LoVo (cell line): ENCODE data around the gene PPFIA3.
"Not testable (repeated sequence)": the region's sequence is repeated elsewhere in the genome, so short reads cannot be mapped to it uniquely, and the experiment has no call there.

Experiments used
- DNase-seq: peaks from one replicate; pipeline ENCODE4 v3.0.0-alpha.2; 2016; ENCODE audit warnings: low spot score

Gene PPFIA3

DNA sequence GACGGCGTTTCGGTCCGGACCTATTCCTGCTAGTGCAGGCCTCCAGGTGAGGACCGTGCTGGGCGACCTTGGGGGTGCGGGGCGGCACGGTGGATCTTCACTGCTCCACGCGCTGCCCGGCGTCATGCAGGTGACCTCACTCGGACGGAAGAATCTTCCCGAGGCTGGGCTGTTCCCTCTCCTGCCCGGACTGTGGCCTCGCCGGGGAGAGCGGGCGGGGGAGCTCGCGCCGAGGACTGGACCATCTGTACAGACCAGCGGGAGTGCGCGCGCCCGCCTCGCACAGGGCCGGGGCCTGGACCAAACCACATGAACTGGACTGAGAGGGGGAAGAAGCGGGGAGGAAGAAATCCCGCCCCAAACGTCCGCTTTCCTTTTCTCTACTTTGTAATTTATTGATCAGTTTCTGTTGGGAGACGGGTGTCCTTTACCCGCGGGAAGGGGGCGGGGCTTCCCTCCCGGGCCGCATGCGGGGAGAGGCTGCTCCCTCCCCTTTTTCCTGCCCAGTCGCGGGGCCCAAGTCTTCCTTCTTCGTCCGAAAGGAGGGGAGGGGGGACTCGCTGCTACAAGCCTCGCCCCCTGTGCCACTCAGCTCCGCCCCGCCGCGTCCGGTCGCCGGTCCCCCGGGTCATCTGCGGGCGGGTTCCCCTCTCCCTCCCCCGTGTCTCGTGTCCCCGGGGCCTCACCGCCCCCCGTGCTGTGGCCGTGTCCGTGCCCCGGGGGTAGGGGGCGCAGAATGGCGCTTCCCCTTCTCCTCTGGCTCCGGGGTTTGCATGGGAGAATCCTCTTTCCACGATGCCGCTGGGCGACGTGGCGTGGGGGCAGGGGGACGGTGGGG lies 31.0 kb downstream of the PPFIA3 start:
- DNase-seq = peak; percentile 74

DNA sequence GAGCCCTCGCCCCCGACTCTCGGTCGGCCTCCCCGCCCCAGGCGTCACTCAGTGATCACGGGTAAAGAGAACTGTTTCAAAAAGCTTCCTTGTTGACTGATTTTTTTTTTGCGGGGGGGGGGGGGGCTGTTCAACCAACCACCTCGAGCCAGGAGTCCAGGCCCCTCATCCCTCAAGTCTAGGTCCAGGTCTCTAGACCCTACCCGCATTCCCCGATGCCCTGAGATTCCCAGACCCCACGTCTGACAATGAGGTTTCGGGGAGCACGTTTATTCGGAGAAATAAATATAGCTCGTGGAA lies 31.6 kb downstream of the PPFIA3 start:
- no peak for DNase-seq

DNA sequence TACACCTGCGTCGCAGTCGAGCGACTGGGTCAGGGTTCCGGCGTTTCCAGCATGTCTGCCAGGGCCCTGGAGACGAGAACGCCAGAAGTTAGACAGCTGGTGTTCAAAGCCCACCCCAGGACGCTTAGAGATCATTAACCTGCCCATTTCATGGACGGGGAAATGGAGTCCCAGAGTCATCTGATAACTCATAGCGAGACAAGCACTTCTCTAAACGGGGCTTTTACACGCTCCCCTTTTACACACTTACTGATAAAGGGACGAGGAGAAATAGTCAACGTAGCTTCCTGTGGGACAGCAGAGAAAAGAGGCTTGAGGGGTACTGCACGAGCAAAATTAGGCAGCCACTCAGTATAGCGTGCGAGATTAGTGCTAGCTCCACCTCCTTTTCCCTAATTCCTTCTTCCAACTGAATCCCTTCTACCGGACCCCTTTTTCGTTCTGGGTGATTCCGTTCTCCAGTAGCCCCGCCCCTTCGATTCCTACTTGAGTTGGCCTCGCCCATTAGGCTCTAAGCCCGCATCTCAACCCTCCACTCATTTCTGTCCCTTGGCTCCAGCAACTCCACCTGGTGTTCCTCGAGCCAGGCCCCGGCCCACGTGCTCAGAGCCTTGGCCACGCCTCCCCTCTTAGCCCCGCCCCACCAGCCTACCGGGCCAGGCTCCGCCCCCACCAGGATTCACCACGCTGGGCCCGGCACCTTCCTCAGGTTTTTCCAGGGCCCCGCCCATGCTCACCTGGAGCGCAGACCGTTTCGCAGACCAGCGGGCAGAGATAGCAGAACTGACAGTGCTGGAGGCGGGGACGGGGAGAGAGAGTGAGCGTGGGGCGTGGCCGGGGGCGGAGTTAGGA lies 32.1 kb downstream of the PPFIA3 start:
- peak; percentile 82 for DNase-seq

DNA sequence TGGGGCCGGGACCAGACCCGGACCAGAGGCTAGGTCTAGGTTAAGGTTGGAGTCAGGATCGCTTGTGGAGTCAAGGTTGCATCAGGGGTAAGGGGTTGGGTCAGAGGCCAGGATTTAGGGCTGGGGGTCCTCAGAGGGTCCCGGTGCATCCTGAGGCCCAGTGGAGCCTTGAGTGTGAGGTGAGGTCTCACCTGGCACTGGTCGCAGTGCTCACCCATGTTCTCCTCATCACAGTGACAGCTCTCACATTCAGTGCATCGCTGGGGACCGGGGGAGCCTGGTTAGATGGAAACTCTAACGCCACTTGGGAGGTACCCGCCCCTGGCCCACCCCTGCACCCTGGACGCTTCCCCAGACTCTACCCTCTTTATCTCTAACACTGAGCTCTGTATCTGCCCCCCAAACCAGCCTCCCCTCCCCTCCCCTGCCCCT lies 32.8 kb downstream of the PPFIA3 start:
- no peak for DNase-seq

DNA sequence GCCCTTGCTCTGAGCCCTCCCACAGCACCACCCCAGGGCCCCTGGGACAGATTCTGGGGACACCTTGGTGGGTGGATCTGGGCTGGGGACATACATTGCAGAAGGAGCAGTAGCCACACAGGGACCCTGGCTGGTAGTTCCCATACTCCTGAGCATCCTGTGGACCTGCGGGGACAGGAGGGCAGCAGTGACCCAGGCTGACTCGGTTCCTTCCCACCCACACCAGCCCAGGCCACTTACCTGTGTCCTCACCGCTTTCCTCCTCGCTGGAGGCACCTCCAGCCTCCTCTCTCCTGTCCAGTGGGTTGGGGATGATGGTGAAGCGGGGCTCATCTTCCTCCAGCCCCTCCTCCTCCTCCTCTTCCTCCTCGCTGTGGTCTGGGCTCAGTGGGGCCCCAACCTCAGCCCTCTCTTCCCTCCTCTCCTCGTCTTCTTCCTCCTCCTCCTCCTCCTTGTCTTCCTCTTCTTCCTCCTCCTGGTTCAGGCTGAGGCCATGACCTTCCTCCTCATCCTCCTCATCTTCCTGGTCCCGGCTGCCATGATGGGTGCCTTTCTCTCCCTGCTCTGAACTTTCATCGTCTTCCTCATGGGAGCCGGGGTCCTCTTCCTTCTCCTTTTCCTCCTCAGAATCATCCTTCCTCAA lies 33.9 kb downstream of the PPFIA3 start:
- DNase-seq = no peak

DNA sequence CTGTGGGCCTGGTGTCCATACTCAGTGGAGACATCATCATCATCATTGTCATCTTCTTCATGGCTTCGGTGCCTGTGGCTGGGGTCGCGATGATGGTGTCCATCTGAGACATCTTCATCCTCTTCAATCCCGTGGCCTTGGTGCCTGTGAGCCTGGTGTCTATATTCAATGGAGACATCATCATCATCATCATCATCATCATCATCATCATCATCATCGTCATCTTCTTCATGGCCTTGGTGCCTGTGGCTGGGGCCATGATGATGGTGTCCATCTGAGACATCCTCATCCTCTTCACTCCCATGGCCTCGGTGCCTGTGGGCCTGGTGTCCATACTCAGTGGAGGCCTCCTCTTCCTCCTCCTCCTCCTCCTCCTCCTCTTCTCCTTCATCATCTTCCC lies 34.9 kb downstream of the PPFIA3 start:
- DNase-seq = no peak

DNA sequence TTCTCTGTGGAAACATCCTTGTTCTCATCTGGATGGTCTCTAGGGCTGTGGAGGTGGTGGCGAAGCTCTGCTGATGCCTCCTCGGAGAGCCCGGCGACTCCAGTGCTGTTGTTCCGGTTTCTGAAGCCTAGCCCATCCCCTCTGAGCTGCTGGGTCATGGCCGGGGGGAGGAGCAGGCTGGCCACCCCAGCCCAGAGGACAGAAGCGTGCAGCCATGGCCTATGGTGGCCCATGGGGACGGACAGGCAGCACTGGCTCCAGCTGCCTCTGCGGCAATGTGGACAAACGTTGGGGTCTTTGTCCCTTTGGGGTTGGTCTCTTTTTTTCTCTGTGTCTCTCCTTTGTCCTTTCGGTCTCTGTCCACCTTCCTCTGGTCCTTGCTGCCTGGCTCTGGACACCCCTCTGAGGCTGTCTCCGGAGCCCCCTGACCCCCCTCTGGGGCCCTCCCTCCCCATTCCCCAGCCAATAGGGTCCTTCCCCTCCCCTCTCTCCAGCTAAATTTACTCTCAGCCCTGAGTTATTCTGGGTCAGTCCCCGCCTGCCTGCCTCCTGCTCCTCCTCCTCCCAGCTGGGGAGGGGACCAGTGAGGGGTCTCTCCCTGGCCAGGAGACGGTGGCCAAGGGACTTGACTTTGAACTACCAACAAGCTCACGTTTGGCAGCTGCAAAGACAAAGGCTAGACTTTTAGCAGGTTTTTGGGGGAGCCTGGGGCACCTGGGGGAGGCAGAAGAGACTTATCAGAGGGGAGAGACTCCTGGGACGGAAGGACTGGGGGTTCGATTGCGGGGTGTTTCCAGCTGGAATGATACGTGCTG lies 35.9 kb downstream of the PPFIA3 start, which contains the start of gene HRC:
TSS of gene HRC (minus strand) at position 392 of the 815 bp plus-strand sequence. CDS start at position 233, 159 bp downstream.
- no peak for DNase-seq

DNA sequence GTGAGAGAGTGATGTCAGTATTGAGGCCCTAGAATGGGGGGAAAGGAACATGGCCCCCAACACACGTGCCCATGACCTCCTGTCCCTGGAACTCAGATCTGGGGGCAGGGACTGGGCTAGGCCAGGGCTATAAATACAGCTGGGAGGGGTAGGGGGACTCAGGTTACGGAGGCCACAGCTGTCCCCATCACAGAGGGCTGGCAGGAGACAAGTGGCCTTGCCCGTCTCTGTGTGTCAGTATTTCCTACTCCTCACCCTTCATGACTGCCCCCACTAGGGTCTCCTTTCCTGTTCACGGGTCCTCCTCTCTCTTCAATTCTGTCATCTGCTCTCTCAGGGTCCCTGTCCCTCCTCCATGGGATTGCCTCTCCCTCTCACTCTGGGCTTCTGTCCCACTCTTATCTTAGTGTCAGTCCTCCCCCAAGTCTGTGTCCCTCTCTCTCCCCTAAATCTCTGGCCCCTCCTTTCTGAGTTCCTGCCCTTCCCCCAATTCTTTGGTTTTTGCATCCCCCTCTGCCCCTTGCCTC lies 36.5 kb downstream of the PPFIA3 start:
- no peak for DNase-seq

DNA sequence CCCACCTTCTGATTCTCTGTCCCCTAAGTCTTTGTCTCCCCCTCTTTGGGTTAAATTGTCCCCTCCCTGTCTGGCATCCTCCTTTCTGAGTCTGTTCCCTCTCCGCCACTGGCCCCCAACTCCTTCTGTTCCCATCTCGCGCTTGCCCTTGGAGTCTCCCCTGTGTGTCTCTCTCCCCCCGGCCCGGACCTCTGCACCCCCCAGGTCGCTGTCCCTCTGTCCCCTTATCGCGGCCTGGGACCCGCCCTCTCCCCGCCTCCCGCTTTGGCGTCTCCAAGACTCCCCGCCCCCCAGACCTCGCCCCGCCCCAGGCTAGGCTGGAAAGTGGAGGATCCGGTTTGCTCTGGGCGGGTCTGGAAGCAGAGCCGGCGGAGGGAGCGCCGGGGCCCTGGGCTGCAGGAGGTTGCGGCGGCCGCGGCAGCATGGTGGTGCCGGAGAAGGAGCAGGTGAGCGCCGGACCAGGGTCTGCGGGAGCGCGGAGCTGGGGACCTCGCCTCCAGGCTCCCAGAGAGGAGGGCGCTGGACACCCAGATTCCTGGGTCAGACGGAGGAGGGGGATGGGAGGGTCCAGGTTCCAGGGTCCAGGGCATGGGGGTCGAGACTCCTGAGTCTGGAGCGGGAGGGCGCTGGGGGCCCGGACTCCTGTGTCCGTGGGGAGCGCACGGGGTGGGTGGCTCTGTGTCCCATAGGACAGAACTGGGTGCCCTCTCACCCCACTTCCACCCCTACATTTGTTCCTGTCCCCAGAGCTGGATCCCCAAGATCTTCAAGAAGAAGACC lies 38.3 kb downstream of the PPFIA3 start, which contains the start of gene TRPM4:
TSS of gene TRPM4 (plus strand) at position 348 of the 780 bp plus-strand sequence. CDS start at position 423, 75 bp downstream.
- DNase-seq = peak; percentile 87

DNA sequence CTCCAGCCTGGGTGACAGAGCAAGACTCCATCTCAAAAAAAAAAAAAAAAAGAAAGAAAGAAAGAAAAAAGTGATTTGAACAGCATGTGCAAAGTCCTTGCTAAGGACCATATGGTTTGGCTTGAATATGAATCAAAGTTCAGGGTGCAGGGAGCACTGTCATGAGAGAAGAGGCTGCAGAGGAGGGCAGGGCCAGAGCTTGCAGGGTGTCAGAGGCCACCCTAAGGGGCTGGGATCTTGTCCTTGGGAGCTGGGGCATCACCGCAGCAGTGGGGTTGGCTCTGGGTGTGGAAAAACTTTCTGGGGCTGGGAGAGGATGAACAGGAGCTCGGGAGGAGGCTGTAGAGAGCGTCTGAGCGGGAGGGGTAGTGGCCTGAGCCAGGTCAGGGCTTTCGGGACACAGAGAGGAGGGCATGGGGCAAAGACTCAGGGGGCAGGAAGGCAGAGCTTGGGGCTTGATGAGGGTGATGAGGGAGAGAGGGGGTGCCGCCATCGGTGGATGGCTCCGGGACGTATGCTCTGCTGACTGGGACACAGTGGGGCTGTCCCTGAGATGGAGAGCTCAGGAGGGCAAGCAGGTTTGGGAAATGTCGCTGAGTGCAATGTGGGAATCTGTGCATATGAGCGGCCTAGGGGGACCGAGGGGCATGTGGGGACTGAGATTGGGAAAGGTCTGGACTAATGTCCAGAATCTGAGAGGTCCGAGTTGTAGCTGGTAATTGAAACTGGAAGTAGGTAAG lies 41.3 kb downstream of the PPFIA3 start:
- no peak for DNase-seq

DNA sequence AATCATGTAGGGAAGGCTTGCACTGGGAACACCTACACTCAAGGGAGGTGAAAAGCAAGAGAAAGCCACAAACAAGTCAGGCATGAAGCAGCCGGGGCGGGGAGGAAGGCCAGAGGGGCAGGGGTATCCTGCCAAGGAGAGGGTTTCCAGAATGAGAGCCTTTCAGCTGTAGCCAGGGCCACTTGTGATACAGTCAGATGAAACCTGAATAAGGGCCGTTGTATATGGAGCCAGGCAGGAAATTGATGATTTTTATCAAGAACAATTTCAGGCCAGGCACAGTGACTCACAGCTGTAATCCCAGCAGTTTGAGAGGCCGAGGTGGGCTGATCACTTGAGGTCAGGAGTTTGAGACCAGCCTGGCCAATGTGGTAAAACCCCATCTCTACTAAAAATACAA lies 42.6 kb downstream of the PPFIA3 start:
- DNase-seq = no peak

DNA sequence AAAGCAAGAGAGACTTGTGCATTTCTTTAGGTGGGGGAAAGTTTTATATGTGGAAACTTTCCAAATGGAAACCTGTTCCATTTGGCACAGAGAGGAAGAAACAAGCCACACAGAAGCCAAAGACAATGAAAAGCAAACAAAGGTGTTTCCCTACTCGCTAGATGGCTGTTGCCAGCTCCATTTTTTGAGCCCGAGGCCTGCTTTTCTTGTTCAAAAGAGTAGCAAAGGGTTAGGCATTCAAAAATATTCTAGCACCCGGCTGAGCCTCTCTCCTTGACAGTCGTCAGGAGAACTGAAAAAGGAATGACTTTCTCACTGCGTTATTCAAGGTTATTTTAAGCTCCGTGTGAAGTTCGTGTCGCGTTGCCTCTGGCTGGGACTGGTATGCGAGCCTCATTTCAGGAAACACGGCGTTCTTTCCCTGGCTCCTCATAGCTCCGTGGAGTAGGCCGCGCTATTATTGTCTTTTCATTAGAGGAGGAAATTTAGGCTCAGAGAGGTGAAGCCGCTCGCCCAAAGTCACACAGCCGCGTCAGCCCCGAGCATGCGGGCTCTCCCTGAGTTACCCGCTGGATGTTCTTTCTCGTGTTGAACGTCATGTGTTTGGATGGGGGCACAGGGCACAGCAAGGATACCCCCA lies 45.9 kb downstream of the PPFIA3 start:
- no peak for DNase-seq

DNA sequence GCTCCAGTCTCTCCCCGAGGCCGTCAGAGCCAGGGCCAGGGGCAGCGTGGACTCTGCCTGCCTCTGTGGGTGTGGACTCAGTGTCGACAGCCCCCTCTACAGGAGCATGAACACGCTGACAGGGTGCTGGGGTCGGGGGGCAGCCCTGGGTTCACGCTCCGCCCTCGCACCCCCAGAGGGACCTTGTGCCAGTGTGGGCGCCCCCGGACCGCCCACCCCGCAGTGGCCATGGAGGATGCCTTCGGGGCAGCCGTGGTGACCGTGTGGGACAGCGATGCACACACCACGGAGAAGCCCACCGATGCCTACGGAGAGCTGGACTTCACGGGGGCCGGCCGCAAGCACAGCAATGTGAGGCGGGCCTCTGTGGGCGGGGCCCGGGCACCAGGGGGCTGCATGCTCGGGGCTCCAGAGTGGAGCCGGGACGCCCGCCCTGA lies 46.5 kb downstream of the PPFIA3 start:
- no peak for DNase-seq

DNA sequence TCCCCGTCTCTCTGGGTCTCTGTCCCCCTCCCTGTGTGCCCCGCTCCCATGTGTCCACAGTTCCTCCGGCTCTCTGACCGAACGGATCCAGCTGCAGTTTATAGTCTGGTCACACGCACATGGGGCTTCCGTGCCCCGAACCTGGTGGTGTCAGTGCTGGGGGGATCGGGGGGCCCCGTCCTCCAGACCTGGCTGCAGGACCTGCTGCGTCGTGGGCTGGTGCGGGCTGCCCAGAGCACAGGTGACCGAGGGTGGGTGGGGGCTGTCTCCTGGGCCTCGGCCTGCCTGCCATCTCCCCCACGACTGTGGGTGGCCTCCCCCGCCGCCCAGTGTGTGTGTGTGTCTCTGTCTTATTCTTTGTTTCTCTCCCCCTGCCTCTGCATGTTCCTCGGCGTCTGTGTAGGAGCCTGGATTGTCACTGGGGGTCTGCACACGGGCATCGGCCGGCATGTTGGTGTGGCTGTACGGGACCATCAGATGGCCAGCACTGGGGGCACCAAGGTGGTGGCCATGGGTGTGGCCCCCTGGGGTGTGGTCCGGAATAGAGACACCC lies 48.6 kb downstream of the PPFIA3 start:
- no peak for DNase-seq

DNA sequence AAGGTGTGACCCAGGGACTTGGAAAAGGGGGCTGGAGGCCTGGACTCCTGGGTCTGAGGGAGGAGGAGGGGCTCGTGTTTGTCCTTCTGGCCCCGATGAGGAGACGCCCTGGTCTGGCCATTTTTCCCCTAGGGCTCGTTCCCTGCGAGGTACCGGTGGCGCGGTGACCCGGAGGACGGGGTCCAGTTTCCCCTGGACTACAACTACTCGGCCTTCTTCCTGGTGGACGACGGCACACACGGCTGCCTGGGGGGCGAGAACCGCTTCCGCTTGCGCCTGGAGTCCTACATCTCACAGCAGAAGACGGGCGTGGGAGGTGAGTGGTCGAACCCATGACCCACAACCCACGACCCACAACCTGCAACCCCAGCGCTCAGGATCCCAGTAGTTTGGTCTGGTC lies 49.1 kb downstream of the PPFIA3 start:
- no peak for DNase-seq

DNA sequence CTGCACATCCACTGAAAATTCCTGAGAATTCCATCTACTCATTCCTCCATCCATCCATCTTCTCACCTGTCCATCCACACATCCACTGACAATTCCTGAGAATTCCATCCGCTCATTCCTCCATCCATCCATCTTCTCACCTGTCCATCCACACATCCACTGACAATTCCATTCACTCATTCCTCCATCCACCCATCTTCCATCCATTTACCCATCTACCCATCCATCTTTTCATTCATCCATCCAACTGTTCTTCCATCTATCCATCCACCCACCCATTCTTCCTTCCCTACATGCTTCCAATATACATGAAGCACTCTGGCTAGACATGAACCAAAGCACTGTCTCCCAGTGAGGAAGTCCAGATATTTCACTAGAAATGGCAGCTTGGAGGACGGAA lies 53.9 kb downstream of the PPFIA3 start:
- DNase-seq = no peak

DNA sequence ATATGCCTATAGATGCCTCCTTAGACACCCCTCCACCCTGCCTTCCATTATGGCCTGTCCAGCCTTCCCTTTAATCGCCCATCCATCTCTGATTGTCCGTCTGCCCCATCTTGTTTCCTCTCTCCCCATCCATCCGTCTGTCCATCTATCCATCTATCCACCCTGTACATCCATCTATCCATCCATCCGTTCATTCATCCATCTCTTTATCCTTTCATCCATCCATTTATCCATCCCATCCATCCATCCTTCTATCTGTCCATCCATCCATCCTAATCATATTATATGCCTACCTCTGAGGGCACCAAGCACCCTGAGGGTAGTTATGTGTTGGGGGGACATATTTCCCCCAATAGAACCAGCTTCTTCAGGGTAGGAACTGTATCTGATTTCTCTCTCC lies 61.3 kb downstream of the PPFIA3 start:
- no peak for DNase-seq

DNA sequence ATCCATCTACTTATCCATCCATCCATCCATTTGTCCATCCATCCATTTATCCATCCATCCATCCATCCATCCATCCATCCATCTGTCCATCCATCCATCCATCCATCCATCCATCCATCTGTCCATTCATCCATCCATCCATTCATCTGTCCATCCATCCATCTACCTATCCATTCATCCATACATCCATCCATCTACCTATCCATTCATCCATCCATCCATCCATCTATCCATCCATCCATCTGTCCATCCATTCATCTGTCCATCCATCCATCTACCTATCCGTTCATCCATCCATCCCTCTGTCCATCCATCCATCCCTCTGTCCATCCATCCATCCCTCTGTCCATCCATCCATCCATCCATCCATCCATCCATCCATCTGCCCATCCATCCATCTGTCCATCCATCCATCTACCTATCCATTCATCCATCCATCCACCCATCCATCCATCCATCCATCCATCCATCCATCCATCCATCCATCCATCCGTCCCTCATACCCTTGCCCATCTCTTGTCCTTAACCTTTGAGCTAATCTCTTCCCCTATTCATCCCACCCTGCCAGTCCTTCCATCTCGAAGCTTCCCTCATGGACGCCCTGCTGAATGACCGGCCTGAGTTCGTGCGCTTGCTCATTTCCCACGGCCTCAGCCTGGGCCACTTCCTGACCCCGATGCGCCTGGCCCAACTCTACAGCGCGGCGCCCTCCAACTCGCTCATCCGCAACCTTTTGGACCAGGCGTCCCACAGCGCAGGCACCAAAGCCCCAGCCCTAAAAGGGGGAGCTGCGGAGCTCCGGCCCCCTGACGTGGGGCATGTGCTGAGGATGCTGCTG lies 62.9 kb downstream of the PPFIA3 start:
- not testable (repeated sequence) for DNase-seq
